Right forelimb (tissue), 1 donor: Measurements from ENCODE around the gene PRDM12.

Experiments used
- DNase-seq: peaks from one replicate; pipeline ENCODE4 v3.0.0-alpha.2; 2018

The PRDM12 gene

DNA sequence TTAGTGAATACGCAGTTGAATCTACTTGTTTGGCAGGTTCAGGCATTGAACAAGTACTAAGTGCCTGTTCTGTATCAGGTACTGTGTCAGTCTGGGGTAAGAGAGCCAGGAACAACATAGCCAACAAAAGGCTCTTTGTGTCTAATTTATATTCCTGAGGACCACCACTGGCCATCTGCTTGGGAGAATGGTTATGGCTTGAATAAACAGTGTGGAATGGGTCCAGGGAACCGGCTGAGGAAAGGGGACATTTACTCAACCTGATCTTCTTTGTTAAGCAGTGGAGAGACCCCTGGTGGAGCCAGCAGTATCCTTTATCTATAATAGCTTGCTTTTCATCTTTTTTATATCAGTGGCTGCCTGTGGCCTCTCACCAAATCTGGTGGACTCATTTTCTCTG, 67.7 kb downstream of the PRDM12 start:
- no peak for DNase-seq
